Neural progenitor cell (in vitro differentiated cells): ENCODE data around the gene APBA3. TPM values are rescaled to one million over a fixed set of nuclear protein-coding genes. Genes with fewer than 3 reads are reported as not detected.

ENCODE experiments used
- DNase-seq: peaks from one replicate; pipeline ENCODE4 v3.0.0-alpha.2; 2016; ENCODE audit warnings: low spot score
- H2AFZ ChIP-seq: fragments of 200-600 bp; sonication (generic); replicated peaks from 2 replicates; pipeline ENCODE4 v1.6.1; 2016; ENCODE audit warnings: antibody characterized with exemption
- H3F3A ChIP-seq: fragments of 200-600 bp; sonication (generic); 2 replicates; pipeline ENCODE4 v1.6.1; 2016; ENCODE audit warnings: antibody characterized with exemption, low read depth
- H3K27ac ChIP-seq: fragments of 200-600 bp; sonication (generic); 2 replicates; pipeline ENCODE4 v1.5.1; 2016; ENCODE audit warnings: mild to moderate bottlenecking
- H3K27me3 ChIP-seq: fragments of 200-600 bp; sonication (generic); 2 replicates; pipeline ENCODE4 v1.6.1; 2016; ENCODE audit warnings: mild to moderate bottlenecking, moderate library complexity
- H3K36me3 ChIP-seq: fragments of 200-600 bp; sonication (generic); 2 replicates; pipeline ENCODE4 v1.5.1; 2016
- H3K4me1 ChIP-seq: fragments of 200-600 bp; sonication (generic); 2 replicates; pipeline ENCODE4 v1.6.1; 2016; ENCODE audit warnings: mixed run types
- H3K4me2 ChIP-seq: fragments of 200-600 bp; sonication (generic); 2 replicates; pipeline ENCODE4 v1.6.1; 2016
- H3K4me3 ChIP-seq: fragments of 200-600 bp; sonication (generic); 2 replicates; pipeline ENCODE4 v1.5.1; 2016
- H3K79me2 ChIP-seq: fragments of 200-600 bp; sonication (generic); 2 replicates; pipeline ENCODE4 v1.6.1; 2016; ENCODE audit warnings: low read depth
- H3K9ac ChIP-seq: fragments of 200-600 bp; sonication (generic); 2 replicates; pipeline ENCODE4 v1.6.1; 2016
- H3K9me3 ChIP-seq: fragments of 200-600 bp; sonication (generic); 2 replicates; pipeline ENCODE4 v1.5.1; 2016; ENCODE audit warnings: low read depth
- H4K20me1 ChIP-seq: fragments of 200-600 bp; sonication (generic); 2 replicates; pipeline ENCODE4 v1.6.1; 2016; ENCODE audit warnings: low read depth
- H3K27ac Mint-ChIP-seq: 3 replicates; pipeline ENCODE4 v1.8.0; 2021; ENCODE audit warnings: mixed read lengths
- H3K27me3 Mint-ChIP-seq: 2 replicates; pipeline ENCODE4 v1.8.0; 2022; ENCODE audit warnings: low read depth, mild to moderate bottlenecking, inconsistent platforms, moderate library complexity, mixed read lengths; ENCODE audit not compliant: insufficient read depth
- H3K36me3 Mint-ChIP-seq: 3 replicates; pipeline ENCODE4 v1.8.0; 2021; ENCODE audit warnings: mixed read lengths
- H3K4me1 Mint-ChIP-seq: 3 replicates; pipeline ENCODE4 v1.8.0; 2021; ENCODE audit warnings: mixed read lengths
- H3K4me3 Mint-ChIP-seq: 3 replicates; pipeline ENCODE4 v1.8.0; 2021; ENCODE audit warnings: mild to moderate bottlenecking, moderate library complexity, mixed read lengths
- H3K9me3 Mint-ChIP-seq: 3 replicates; pipeline ENCODE4 v1.8.0; 2020; ENCODE audit warnings: mixed read lengths
- CTCF ChIP-seq: fragments of 200-600 bp; sonication (generic); IDR thresholded peaks from 2 replicates; pipeline ENCODE4 v1.5.1; 2017; ENCODE audit warnings: antibody characterized with exemption, mild to moderate bottlenecking
- EZH2 ChIP-seq: fragments of 200-600 bp; sonication (generic); IDR thresholded peaks from 2 replicates; pipeline ENCODE4 v1.6.1; 2017; ENCODE audit warnings: antibody characterized with exemption, mild to moderate bottlenecking, moderate library complexity
- EZH2phosphoT487 ChIP-seq: fragments of 200-600 bp; sonication (generic); IDR thresholded peaks from 2 replicates; pipeline ENCODE4 v1.6.1; 2017; ENCODE audit warnings: antibody characterized with exemption
- total RNA-seq: library from RNA; depleted of rRNA; stranded (reverse); fragments of >200 nt; gene quantifications from 2 replicates; pipeline ENCODE4 v1.2.3, GENCODE V29; 2015; ENCODE audit warnings: low replicate concordance

APBA3 gene
- total RNA-seq, 1 donor from 2014 or later: 17.3 TPM

DNA sequence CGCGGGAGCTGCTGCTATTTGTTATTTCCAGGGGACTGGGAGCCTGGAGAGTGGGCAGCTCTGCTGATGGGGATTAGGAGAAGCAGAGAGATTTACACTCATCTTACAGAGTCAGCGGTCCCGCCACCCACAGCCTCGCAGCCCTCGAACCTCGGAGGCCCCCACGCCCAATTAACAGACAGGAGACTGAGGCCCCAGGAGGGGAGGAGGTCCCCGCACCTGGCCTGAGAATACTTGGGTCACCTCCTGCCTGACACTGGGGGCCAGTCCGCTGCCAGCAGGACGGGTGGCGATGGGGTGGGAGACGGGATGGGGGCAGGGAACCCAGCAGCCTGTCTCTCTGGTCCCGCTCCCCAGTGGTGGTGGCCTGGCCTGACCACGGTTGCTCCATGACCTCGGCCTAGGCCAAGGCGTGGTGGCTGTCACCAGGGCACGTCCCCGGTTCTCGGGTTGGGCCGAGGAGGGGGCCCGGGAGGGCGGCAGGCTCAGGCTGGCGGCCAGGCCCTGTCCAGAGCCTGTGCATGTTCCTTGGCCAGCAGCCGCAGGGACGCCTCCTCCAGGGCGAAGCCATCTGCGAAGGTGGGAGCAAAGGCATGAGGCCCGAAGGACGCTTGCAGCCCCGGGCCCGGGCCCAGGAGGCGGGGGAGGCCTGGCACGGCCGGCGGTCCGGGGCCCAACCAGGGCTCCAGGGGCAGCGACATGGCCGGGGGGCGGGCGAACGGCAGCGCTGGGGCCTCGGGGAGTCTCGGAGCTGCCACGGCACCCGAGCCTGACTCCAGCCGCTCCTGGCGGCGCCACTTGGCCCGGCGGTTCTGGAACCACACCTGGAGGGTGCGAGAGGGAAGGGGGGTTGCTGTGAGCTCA is 8.9 kb upstream of the APBA3 start:
- Histone ChIP-seq H2AFZ (no peak overlapping the region), H3K36me3 (no peaks in the 10 kb centered on the region), H3K4me1 (peaks cover 14% of the 10 kb centered on the region), H4K20me1 (no peaks in the 10 kb centered on the region), H3K4me3 (no peak overlapping the region), H3K4me2 (no peak overlapping the region), H3K79me2 (no peaks in the 10 kb centered on the region), H3K9me3 (no peaks in the 10 kb centered on the region), H3K9ac (no peak overlapping the region), H3K27ac (no peak overlapping the region), H3F3A (peaks cover 4% of the 10 kb centered on the region), H3K27me3 (no peaks in the 10 kb centered on the region)
- no peak for TF ChIP-seq CTCF
- no peak for TF ChIP-seq EZH2
- TF ChIP-seq EZH2phosphoT487: no peak
- no peak overlapping the region for H3K4me3 Mint-ChIP-seq
- peaks cover 10% of the 10 kb centered on the region for H3K4me1 Mint-ChIP-seq
- no peaks in the 10 kb centered on the region for H3K9me3 Mint-ChIP-seq
- H3K27ac Mint-ChIP-seq: no peak overlapping the region
- H3K27me3 Mint-ChIP-seq: peaks cover 7% of the 10 kb centered on the region
- H3K36me3 Mint-ChIP-seq: peaks cover 2% of the 10 kb centered on the region
- no peak for DNase-seq

- TF ChIP-seq EZH2phosphoT487 (no peak), EZH2 (no peak), CTCF (no peak)
- Mint-ChIP-seq H3K27ac (no peak overlapping the region), H3K4me1 (peaks cover 10% of the 10 kb centered on the region), H3K27me3 (peaks cover 5% of the 10 kb centered on the region), H3K9me3 (no peaks in the 10 kb centered on the region), H3K4me3 (no peak overlapping the region), H3K36me3 (peaks cover 2% of the 10 kb centered on the region)
- no peaks in the 10 kb centered on the region for H3K36me3 ChIP-seq
- H3K4me2 ChIP-seq: no peak overlapping the region
- no peak for DNase-seq
- no peak overlapping the region for H3K27ac ChIP-seq
- no peak overlapping the region for H3K9ac ChIP-seq
- no peaks in the 10 kb centered on the region for H4K20me1 ChIP-seq
- H2AFZ ChIP-seq: no peak overlapping the region
- H3K79me2 ChIP-seq: no peaks in the 10 kb centered on the region
- no peak overlapping the region for H3K4me3 ChIP-seq
- H3F3A ChIP-seq: peaks cover 4% of the 10 kb centered on the region
- H3K9me3 ChIP-seq: no peaks in the 10 kb centered on the region
- no peaks in the 10 kb centered on the region for H3K27me3 ChIP-seq
- H3K4me1 ChIP-seq: peaks cover 14% of the 10 kb centered on the region
These were observed 8.0 kb upstream of the APBA3 start for GRCh38 chr19:3769494-3769893.

DNA sequence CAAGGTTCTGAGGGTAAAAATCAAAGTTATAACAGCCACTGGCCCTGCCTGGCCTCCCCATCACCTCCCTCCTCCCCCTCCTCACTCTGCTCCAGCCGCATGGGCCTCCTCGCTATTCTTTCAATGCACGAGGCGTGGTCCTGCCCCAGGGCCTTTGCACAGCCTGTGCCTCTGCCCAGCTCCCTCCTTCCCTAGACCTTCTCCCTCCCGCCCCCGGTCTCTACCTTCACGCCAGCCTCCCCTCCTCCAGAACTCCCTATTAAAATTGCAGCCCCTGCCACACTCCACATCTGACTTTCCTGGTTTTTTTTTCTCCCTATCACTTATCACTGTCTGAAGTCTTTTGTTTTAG is 7.2 kb upstream of the APBA3 start:
- Mint-ChIP-seq H3K36me3 (peaks cover 2% of the 10 kb centered on the region), H3K4me3 (no peak overlapping the region), H3K27ac (no peak overlapping the region), H3K9me3 (no peaks in the 10 kb centered on the region), H3K27me3 (peaks cover 5% of the 10 kb centered on the region), H3K4me1 (peaks cover 10% of the 10 kb centered on the region)
- Histone ChIP-seq H4K20me1 (no peaks in the 10 kb centered on the region), H3K4me2 (no peak overlapping the region), H3K79me2 (peaks cover 5% of the 10 kb centered on the region), H3K9me3 (no peaks in the 10 kb centered on the region), H3K36me3 (no peaks in the 10 kb centered on the region), H3K9ac (no peak overlapping the region), H3K27ac (no peak overlapping the region), H3F3A (peaks cover 4% of the 10 kb centered on the region), H3K4me1 (peaks cover 14% of the 10 kb centered on the region), H3K4me3 (no peak overlapping the region), H2AFZ (no peak overlapping the region), H3K27me3 (no peaks in the 10 kb centered on the region)
- DNase-seq: no peak
- TF ChIP-seq CTCF (no peak), EZH2phosphoT487 (no peak), EZH2 (no peak)
